ENCODE data around the gene ITIH5.

ITIH5 gene

GRCh38 chr10:7576340-7576739 lies 90.4 kb downstream of the ITIH5 start:
- Histone ChIP-seq H3K27me3 (peaks cover 13% of the 10 kb centered on the region), H3K4me3 (ENCODE audit: low read depth, low read length) (no peak overlapping the region), H3K9me3 (no peaks in the 10 kb centered on the region), H3K36me3 (no peaks in the 10 kb centered on the region), H3K4me1 (no peaks in the 10 kb centered on the region)
- no peak for DNase-seq
- TF ChIP-seq CTCF (IDR thresholded peaks at IDR 0.05; ENCODE audit: low read depth, low read length): no peak

GRCh38 chr10:7572391-7572790 lies 94.4 kb downstream of the ITIH5 start:
- H3K4me3 ChIP-seq (ENCODE audit: low read depth, low read length): no peak overlapping the region
- no peak for TF ChIP-seq CTCF (IDR thresholded peaks at IDR 0.05; ENCODE audit: low read depth, low read length)
- H3K9me3 ChIP-seq: no peaks in the 10 kb centered on the region
- H3K27me3 ChIP-seq: peaks cover 9% of the 10 kb centered on the region; the same call in 1 of the 2 replicates
- no peaks in the 10 kb centered on the region for H3K36me3 ChIP-seq
- no peaks in the 10 kb centered on the region for H3K4me1 ChIP-seq
- DNase-seq: no peak

GRCh38 chr10:7571981-7572380 lies 94.8 kb downstream of the ITIH5 start:
- H3K4me1 ChIP-seq: no peaks in the 10 kb centered on the region
- no peak for TF ChIP-seq CTCF (IDR thresholded peaks at IDR 0.05; ENCODE audit: low read depth, low read length)
- no peaks in the 10 kb centered on the region for H3K36me3 ChIP-seq
- DNase-seq: no peak
- H3K4me3 ChIP-seq (ENCODE audit: low read depth, low read length): no peak overlapping the region
- H3K9me3 ChIP-seq: no peaks in the 10 kb centered on the region
- H3K27me3 ChIP-seq: peaks cover 7% of the 10 kb centered on the region; the same call in 1 of the 2 replicates

GRCh38 chr10:7567911-7568620 lies 98.7 kb downstream of the ITIH5 start:
- Histone ChIP-seq H3K4me3 (ENCODE audit: low read depth, low read length) (no peak overlapping the region), H3K27me3 (no peaks in the 10 kb centered on the region), H3K9me3 (no peaks in the 10 kb centered on the region), H3K36me3 (no peaks in the 10 kb centered on the region), H3K4me1 (no peaks in the 10 kb centered on the region)
- no peak for TF ChIP-seq CTCF (IDR thresholded peaks at IDR 0.05; ENCODE audit: low read depth, low read length)
- no peak for DNase-seq

- Histone ChIP-seq H3K9me3 (no peaks in the 10 kb centered on the region), H3K36me3 (no peaks in the 10 kb centered on the region)
- DNase-seq: no peak
Measured at GRCh38 chr10:7566891-7567290, 99.9 kb downstream of the ITIH5 start.

More at GRCh38 chr10:7566891-7567290, 99.9 kb downstream of the ITIH5 start:
- H3K4me1 ChIP-seq: no peaks in the 10 kb centered on the region
- no peak for TF ChIP-seq CTCF (IDR thresholded peaks at IDR 0.05; ENCODE audit: low read depth, low read length)
- H3K27me3 ChIP-seq: peaks cover 2% of the 10 kb centered on the region
- no peak overlapping the region for H3K4me3 ChIP-seq (ENCODE audit: low read depth, low read length)
